ENCODE results near the gene BDH1.

- TF ChIP-seq CTCF (IDR thresholded peaks at IDR 0.05) (no peak), POLR2A (IDR thresholded peaks at IDR 0.05) (no peak)
Measured at GRCh38 chr3:197525706-197526105, 30.1 kb downstream of the BDH1 start.

Data from testis (tissue), 2 donors.